Measurements from ENCODE around the gene ELAC1.

ELAC1 gene

GRCh38 chr18:51017140-51017879 is 49.5 kb downstream of the ELAC1 start:
- DNase-seq (ENCODE audit: low read depth in 2 of 3, low spot score in 1 of 3) = no peak

DNA sequence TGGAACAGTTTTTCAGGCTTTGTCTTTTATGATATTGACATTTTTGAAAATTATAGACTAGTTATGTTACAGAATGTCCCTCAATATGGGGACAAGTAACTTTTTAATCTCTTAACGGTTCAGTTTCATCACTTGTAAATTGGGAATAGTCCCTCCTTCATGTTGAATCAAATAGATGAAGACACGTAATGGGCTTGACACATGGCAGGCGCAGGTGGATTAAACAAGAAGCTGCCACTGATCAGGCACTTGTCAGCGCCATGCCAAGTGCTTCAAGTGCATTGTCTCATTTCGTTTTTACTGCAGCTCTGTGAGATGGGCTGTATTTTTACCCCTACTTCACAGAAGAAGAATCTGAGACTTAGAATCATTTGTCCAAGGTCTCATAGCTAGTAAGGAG is 52.7 kb downstream of the ELAC1 start:
- no peak for DNase-seq (ENCODE audit: low read depth in 2 of 3, low spot score in 1 of 3)

- DNase-seq (ENCODE audit: low read depth in 2 of 3, low spot score in 1 of 3) = no peak
These were observed 53.6 kb downstream of the ELAC1 start for GRCh38 chr18:51021226-51021965.

GRCh38 chr18:51025512-51025911 is 57.7 kb downstream of the ELAC1 start:
- no peak for DNase-seq (ENCODE audit: low read depth in 2 of 3, low spot score in 1 of 3)

DNA sequence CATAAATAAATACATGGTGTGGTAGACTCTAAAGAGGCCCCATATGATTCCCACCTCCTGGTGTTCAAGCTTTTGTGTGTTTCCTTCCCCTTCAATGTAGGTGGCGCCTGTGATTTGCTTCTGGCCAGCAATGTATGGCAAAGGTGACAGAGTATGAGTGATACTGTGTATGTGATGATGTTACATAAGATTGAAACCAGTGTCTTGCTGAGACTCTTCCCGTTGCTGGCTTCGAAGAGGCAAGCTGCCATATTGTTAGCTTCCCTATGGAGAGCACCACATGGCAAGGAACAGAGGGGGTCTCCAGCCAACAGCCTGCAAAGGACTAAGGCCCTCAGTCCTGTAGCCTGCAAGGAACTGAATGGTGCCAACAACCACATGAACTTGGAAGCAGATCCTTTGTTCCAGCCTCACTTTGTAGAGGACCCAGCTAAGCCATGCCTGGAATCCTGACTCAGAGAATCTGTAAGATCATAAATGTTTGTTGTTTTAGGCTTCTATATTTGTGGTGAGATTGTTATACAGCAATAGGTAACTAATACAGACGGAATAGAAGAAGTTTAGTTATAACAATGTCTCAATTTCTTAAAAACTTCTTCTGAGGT is 60.5 kb downstream of the ELAC1 start:
- DNase-seq (ENCODE audit: low read depth in 2 of 3, low spot score in 1 of 3) = no peak

GRCh38 chr18:51029378-51029693 is 61.5 kb downstream of the ELAC1 start:
- no peak for DNase-seq (ENCODE audit: low read depth in 2 of 3, low spot score in 1 of 3)

DNA sequence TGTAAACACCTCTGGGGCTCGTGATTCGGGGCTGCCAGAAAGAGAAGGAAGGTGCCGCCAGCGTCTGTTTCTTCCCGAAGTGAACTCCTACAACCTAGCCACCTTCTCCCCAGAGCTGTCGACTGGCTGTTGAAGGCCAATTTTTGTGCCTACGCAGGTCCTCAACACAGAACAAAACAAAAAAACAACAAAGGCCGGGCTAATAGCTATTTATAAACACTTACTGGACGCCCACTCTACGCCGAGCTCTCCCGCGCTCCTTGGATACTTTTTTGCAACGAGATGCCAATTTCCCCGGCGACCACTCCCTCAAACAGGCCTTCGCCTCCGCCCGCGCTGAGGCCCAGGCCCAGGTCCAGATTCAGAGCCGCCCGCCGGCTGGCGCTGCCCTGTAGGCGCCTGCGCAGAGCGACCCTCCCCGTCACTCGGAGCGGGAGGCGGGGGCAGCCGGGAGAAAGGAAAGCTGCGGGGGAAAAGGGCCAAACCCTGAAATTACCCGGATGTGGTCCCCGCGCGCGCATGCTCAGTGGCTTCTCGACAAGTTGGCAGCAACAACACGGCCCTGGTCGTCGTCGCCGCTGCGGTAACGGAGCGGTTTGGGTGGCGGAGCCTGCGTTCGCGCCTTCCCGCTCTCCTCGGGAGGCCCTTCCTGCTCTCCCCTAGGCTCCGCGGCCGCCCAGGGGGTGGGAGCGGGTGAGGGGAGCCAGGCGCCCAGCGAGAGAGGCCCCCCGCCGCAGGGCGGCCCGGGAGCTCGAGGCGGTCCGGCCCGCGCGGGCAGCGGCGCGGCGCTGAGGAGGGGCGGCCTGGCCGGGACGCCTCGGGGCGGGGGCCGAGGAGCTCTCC is 62.1 kb downstream of the ELAC1 start, which contains the start of gene SMAD4:
TSS of gene SMAD4 (plus strand) at position 520 of the 843 bp plus-strand sequence. CDS start 16,834 bp downstream, outside the sequence.
- peak; percentile 95 to 98 (median 96) for DNase-seq (ENCODE audit: low read depth in 2 of 3, low spot score in 1 of 3)

DNA sequence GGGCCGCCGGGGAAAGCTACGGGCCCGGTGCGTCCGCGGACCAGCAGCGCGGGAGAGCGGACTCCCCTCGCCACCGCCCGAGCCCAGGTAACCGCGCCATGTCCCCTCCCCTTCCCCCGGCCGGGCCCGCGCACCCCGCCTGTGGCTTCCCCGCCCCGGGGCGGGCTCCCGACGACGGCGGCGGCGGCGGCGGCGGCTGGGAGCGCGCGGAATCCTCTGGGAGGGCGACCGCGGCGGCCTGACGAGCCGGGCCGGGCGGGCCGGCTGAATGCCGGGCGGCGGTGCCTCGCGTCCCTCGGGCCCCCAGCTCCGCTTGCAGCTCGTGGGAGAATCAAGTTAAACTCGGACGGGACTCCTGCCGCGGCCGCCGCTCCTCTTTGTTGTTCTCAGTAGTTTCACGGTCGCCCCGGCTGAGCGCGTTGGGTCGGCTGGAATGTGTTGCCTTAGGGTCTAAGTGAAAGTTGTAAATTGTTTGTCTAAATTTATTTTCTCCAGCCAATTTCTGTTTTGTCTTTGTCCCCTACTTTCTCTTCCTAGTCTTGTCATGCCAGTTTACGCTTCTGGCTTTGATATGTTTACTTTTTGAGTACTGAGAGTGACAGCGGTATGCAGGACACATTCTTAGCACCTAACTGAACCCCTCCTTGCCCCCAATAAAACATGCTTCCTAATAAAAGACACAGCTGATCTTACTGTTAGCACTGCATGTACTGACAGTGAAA is 62.9 kb downstream of the ELAC1 start:
- peak; percentile 20 to 61 (median 29) for DNase-seq (ENCODE audit: low read depth in 2 of 3, low spot score in 1 of 3)

GRCh38 chr18:51032193-51032592 is 64.4 kb downstream of the ELAC1 start:
- DNase-seq (ENCODE audit: low read depth in 2 of 3, low spot score in 1 of 3) = no peak

DNA sequence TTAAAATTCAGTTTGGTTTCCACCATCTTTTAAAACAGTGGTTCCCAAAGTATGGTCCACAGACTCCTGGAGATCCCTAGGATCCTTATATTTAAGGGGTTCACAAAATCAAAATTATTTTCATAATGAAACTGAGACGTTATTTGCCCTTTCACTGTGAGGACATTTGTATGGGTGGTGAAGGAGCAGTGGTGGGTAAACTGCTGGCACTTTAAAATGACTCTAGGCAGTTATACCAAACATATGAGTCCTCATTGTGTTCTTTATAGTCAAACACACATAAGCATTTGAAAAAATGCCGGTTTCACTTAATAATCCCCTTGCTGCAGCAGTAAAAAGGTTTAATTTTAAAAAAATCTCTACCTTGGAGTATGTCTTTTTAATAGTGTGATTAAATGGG is 69.4 kb downstream of the ELAC1 start:
- DNase-seq (ENCODE audit: low read depth in 2 of 3, low spot score in 1 of 3) = no peak
